GM18511 (cell line): ENCODE data around the gene CNGB1.
"Not testable (repeated sequence)": the region's sequence is repeated elsewhere in the genome, so short reads cannot be mapped to it uniquely, and the experiment has no call there.

Experiments used
- ATAC-seq: cut with Tn5 transposase; IDR thresholded peaks from one replicate; pipeline ENCODE4 v1.9.1; 2021; ENCODE audit warnings: mild to moderate bottlenecking, moderate library complexity; ENCODE audit not compliant: unreplicated experiment

The CNGB1 gene

DNA sequence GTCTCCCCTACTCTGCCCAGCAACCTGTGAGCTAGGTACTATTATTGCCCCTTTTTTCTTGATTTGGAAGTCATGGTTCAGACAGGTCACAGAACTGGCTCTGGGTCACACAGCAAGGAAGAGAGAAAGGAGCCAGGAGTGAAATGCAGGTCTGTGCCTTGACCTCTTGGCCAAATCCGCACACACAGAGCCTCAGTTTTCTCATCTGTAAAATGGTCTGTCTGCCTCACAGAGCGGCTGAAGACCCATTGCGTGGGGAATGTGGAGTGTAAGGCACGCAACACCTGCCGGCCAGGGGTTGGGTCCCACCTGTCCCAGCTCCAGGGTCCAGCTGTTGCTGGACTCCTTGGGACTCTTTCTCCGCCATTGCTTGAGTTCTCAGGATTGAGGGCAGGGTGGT is 32.4 kb downstream of the CNGB1 start:
- ATAC-seq, result no peak

DNA sequence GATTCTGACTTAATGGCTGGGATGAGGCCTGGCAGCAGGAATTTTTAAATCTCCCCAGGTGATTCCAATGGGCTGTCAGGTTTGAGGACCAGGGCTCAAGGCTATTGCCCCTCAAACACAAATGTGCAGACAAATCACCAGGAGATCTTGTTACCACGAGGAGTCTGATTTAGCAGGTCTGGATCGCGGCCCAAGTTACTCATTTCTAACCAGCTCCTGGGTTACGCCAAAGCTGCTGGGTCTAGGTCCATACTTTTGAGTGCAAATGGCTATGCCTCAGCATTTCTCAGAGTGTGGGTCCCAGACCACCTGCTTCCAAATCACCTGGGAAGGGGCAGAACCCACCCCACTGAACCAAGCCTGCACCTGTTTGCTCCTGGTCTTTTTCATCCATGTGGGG is 33.1 kb downstream of the CNGB1 start:
- ATAC-seq, result no peak

GRCh38 chr16:57935904-57936303 is 35.0 kb downstream of the CNGB1 start:
- ATAC-seq, result no peak

- no peak for ATAC-seq
Measured at GRCh38 chr16:57930533-57930932, 40.4 kb downstream of the CNGB1 start.

DNA sequence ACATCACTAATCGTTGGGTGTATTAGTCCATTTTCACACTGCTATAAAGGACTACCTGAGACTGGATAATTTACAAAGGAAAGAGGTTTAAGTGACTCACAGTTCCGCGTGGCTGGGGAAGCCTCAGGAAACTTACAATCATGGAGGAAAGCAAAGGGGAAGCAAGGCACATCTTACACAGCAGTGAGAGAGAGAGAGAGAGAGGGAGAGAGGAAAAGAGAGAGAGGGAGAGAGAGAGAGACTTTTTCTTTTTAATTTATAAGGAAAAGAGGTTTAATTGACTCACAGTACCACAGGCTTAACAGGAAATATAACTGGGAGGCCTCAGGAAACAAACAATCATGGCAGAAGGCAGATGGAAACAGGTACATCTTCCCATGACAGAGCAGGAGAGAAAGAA is 41.7 kb downstream of the CNGB1 start:
- no peak for ATAC-seq

DNA sequence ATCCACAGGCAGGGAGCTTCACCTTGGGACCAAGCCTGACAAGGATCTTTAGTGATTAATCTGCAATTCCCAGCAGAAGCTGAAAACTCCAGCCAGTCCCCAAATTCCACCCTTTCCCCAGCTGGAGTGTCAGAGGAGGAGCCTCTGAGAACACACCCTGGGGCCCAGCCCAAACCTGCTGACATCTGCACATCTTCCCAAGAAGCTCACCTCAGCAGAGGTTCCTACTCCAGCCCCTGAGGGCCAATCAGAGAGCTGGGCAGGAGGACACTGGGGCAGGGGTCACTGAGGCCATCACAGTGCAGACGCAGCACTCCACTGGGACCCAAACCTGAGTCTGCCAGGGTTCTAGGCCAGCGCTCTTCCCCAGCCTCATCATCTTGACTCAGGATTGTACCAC is 44.9 kb downstream of the CNGB1 start:
- no peak for ATAC-seq

GRCh38 chr16:57925310-57925709 is 45.6 kb downstream of the CNGB1 start:
- ATAC-seq, result no peak

DNA sequence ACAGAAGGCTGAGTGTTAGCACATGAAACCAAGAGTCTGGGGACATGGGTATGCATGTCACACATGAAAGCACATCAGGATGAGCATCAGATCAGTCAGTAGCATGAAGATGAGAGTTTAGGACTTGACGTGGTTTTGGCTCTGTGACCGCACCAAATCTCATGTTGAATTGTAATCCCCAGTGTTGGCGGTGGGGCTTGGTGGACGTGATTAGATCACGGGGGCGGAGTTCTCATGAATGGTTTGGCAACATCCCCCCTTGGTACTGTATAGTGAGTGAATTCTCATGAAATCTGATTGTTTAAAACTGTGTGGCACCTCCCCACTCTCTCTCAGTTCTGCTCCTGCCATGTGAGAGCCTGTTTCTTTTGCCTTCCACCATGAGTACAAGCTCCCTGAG is 46.4 kb downstream of the CNGB1 start:
- no peak for ATAC-seq

GRCh38 chr16:57923841-57924240 is 47.1 kb downstream of the CNGB1 start:
- no peak for ATAC-seq

DNA sequence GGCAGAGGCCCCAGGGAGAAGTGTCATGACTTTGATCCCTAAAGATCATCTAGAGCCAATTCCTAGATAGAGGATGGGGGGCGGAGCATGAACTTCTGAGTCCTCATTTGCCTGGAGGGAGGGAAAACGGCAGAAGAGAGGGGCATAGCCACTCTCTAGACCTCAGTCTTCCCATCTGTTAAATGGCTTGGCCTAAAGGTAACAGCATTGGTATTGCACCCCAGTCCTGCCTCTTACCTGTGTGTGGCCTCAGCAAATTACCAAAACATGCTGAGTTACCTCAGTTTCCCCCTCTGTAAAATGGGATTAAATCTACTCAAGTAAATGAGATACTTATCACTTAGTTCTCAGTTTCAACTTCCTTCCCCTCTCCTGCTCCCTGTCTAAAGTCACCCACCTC is 47.5 kb downstream of the CNGB1 start:
- no peak for ATAC-seq

DNA sequence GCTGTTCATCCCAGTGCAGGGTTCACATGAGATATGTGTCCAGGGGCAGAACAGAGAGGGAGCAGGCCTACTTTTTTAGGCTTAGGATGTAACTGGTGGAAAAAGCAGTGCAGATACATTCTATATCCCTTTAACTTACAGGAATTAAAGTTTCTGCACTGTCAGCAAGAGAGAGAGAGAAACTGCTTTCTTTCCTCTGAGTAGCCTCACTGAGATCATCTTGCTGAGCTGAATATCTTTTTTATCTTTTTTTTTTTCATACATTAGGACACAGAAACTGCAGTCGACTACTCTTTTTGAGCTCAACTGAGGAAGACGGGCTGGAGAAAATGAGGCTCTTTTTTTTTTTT is 50.1 kb downstream of the CNGB1 start:
- no peak for ATAC-seq

DNA sequence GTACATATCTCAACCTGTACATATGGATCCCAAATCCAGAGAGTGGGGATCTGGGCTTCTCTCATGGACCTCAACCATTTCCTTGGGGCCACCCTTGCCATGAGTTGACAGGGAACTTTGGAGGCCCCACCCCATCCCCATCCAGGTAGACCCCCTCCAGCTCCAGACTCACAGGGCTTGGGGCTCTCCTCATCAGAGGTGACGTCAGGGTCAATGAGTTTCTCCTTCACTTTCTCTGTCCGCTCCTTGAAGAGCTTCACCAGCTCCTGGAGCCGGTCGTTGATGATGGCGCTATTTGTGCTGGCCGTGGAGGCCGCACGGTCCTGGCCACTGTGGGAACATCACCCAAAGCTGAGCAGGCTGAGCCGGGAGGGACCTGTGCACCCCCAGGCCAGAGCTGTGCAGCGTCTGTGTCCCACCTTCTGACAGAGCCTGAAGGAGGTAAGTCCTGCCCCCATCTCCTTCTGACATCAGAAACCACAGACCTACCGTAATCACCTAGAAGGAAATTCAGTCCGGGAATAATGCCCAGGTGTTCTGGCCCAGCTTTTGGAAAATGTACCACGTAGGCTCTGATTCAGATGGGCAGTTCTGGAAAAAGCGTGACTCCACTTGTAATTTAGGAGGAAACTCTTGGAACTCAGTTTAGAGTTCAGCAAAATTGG is 50.6 kb downstream of the CNGB1 start:
- ATAC-seq, result no peak

GRCh38 chr16:57918994-57919393 is 51.9 kb downstream of the CNGB1 start:
- no peak for ATAC-seq

- ATAC-seq, result no peak
Measured at GRCh38 chr16:57918444-57918843, 52.5 kb downstream of the CNGB1 start.

DNA sequence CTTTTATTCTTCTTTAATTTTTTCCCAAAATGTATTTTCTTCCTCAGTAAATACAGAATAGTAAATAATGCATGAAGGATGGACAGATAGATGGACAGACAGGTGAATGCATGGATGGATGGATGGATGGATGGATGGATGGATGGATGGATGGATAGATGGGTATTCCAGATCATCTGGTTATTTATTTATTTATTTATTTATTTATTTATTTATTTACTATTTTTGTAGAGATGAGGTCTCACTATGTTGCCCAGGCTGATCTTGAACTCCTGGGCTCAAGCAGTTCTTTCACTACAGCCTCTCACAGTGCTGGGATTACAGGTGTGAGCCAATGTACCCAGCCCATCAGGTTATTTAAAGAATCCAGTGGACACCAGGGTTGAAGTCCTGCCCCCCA is 53.0 kb downstream of the CNGB1 start:
- not testable (repeated sequence) for ATAC-seq

GRCh38 chr16:57917489-57917888 is 53.4 kb downstream of the CNGB1 start:
- ATAC-seq, result not testable (repeated sequence)

DNA sequence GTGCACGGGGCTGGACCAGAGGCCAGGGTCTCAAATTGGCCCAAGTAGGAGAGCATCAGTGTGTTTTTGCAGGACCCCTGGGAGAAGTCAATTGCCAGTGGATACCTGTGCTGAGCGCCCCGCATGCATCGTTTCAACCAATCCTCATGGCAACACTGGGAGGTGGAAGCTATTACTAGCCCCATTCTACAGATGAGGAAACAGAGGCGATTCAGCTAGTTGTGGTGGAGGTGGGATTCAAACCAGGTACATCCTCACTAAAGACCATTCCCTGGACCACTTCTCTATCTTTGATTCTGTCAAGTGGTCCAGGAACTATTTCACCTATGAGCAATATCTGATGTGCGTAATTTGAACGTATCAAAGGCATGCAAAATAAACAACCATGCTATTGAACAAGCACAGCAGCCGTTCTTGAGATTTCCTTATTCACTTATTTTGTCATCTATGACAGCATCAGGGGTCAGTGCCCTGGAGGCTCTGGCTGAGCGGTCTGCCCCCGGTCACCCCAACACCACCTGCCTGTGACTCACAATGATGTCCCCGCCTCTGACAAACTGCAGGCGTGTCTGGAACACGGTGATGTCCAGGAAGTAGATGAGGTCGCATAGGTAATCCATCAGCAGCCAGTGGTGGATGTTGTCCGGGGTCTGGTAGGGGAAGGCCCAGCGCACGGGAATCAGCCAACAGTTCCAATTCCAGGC is 54.0 kb downstream of the CNGB1 start:
- ATAC-seq, result no peak

DNA sequence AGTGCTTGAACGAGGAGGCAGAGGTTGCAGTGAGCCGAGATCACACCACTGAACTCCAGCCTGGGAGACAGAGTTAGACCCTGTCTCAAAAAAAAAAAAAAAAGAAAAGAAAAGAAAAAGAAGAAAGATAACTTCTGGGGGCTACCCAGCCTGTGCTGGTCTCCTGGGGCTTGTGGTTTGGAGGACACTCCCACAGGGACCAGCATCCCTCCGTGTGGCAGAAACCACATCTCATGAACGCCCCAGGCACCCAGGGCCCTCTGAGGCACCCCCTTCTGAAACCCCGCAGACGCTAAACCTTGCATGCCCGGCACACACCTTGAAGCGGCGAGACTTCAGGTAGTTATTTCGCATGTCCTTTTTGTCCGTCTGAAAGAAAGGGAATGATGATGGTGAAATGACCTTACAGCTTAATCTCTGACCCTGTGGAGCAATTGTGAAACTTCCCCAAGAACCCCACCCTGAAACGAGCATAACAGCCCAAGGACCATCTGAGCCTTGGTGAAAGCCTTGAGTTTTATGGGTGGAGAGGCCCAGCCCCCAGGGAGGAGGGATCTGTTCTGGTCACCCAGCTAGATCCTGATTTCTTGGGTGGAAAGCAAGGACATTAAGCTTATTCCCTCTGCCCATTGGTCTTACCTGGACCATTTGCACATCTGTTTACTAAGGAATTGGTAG is 55.0 kb downstream of the CNGB1 start:
- ATAC-seq, result no peak

GRCh38 chr16:57915267-57915666 is 55.7 kb downstream of the CNGB1 start:
- ATAC-seq, result no peak

- ATAC-seq, result no peak
Measured at GRCh38 chr16:57914244-57915173, 56.4 kb downstream of the CNGB1 start.

DNA sequence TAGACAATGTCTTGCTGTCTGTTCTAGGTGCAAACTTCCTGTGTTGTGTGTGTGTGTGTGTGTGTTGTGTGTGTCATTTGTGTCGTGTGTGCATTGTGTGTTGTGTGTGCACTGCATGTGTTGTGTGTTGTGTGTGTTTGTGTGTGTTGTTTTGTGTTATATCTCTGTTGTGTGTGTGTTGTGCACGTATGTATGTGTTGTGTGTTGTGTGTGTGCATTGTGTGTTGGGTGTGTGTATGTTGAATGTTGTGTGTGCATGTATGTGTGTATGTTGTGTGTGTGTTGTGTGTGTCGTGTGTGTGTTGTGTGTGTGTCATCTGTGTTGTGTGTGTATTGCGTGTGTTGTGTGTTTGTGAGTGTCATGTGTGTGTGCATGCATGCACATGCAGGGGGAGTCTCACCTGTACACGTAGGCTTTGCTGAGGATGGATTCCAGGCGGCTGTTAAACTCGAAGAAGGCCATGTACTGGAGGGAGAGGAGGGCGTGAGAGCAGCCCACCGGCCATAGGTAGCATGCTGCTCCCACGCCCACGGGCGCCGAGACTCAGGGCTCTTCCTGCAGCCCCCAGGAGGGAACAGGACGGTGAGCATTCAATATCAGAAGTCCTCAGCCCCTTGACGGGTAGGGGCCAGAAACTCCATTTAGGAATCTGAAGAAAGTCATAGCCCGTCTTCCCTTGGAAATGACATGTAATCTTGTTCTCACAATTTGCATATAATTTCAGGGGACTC is 58.2 kb downstream of the CNGB1 start:
- ATAC-seq, result no peak
